Measurements from ENCODE around the gene C6orf132. TPM values are rescaled to one million over a fixed set of nuclear protein-coding genes. Genes with fewer than 3 reads are reported as not detected.

The C6orf132 gene
- total RNA-seq, 1 experiment from 2014 or later = 48.4 TPM

GRCh38 chr6:42112351-42112750 lies 30.1 kb downstream of the C6orf132 start:
- H3K14ac ChIP-seq (ENCODE audit: insufficient read depth, low read length) = no peak overlapping the region
- TF ChIP-seq CTCF (conservative IDR thresholded peaks at IDR 0.05) = no peak
- H3K4ac ChIP-seq (ENCODE audit: low read depth, low read length) = no peak overlapping the region
- no peak overlapping the region for H3K4me2 ChIP-seq (ENCODE audit: insufficient read depth, insufficient read length, low read length)
- H3K4me1 Mint-ChIP-seq = peaks cover 0 to 9% of the 10 kb centered on the region in 2 experiments; a peak in 2 of 4 replicates
- H3K23ac ChIP-seq (ENCODE audit: insufficient read length, low read depth, low read length) = no peak overlapping the region
- H4K5ac ChIP-seq (ENCODE audit: insufficient read length, low read depth, low read length) = no peak overlapping the region
- no peak overlapping the region for H3K18ac ChIP-seq (ENCODE audit: insufficient read length, low read depth, low read length)
- H2BK5ac ChIP-seq (ENCODE audit: insufficient read length, low read length) = no peak overlapping the region
- no peak overlapping the region for H4K91ac ChIP-seq (ENCODE audit: insufficient read length, low read depth, low read length)
- peaks cover 24 to 51% (median 49%) of the 10 kb centered on the region in 3 experiments; a peak in 6 of 7 replicates for H3K36me3 Mint-ChIP-seq (ENCODE audit: insufficient read depth in 1 of 3, low read depth in 3 of 3)
- H3K9me3 Mint-ChIP-seq = no peaks in the 10 kb centered on the region
- no peak overlapping the region for H2BK120ac ChIP-seq (ENCODE audit: low read depth, low read length, poor library complexity, severe bottlenecking)
- no peak overlapping the region for H2BK20ac ChIP-seq (ENCODE audit: low read depth, low read length, poor library complexity, severe bottlenecking)
- no peaks in the 10 kb centered on the region for H4K20me1 ChIP-seq (ENCODE audit: control insufficient read depth, insufficient read depth, insufficient read length)
- H2BK12ac ChIP-seq (ENCODE audit: insufficient read length, low read depth, low read length) = no peak overlapping the region
- no peak overlapping the region for H3K27ac ChIP-seq (ENCODE audit: insufficient read length, low read depth, low read length)
- no peaks in the 10 kb centered on the region for H3K27me3 Mint-ChIP-seq (ENCODE audit: low read depth)
- H3K79me1 ChIP-seq (ENCODE audit: insufficient read depth, low read depth, low read length, poor library complexity, severe bottlenecking) = peaks cover 9% of the 10 kb centered on the region
- DNase-seq = no peak
- H2AK5ac ChIP-seq (ENCODE audit: insufficient read length, low read length) = no peak overlapping the region
- no peaks in the 10 kb centered on the region for H3K79me2 ChIP-seq (ENCODE audit: insufficient read depth, low read length)
- H3K27ac Mint-ChIP-seq = no peak overlapping the region
- no peaks in the 10 kb centered on the region for H3K9me3 ChIP-seq (ENCODE audit: control insufficient read depth, low read depth, low read length)
- no peak overlapping the region for H2AFZ ChIP-seq (ENCODE audit: low read length)
- H3K56ac ChIP-seq (ENCODE audit: insufficient read length, low read depth, low read length) = no peak overlapping the region
- no peak overlapping the region for H3K4me3 Mint-ChIP-seq
- H4K8ac ChIP-seq (replicated peaks; ENCODE audit: insufficient read length, low read depth, low read length) = no peak overlapping the region
- H3K9ac ChIP-seq (ENCODE audit: extremely low read depth, insufficient read length, low read length) = no peak overlapping the region
- H3K23me2 ChIP-seq (ENCODE audit: insufficient read length, low read depth, low read length, poor library complexity, severe bottlenecking) = no peaks in the 10 kb centered on the region
- H3T11ph ChIP-seq (ENCODE audit: low read length) = no peak overlapping the region
- no peak overlapping the region for H2BK15ac ChIP-seq (ENCODE audit: low read depth, low read length)
- H3K27me3 ChIP-seq (ENCODE audit: insufficient read depth, low read length) = no peaks in the 10 kb centered on the region
- no CpG with 5 or more reads among the region's 1 CpG for WGBS (ENCODE audit: extremely low coverage, insufficient read length, low lambda C conversion rate)
- no peaks in the 10 kb centered on the region for H3K4me1 ChIP-seq (ENCODE audit: insufficient read depth, low read length)
